ENCODE results near the gene TESPA1.
"Not testable (repeated sequence)": the region's sequence is repeated elsewhere in the genome, so short reads cannot be mapped to it uniquely, and the experiment has no call there.

The TESPA1 gene

DNA sequence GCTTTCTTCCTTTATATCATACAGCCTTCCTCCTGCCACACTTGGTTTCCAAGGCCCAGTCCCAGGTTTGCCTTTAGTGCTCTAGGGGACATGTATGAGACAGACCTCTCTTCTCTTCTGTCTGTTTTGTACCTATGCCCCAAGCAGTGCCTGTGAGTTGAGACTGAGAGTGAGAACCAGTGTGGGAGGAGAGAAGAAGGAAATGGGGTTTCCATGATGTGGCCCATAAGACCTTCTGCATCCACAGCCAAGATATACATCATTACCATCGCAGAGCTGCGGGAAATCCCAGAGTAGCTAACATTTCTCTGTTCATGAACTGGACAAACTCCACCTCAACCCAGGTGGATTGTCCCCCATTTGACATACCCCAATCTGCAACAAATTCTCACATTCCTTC is 2.8 kb downstream of the TESPA1 start:
- no peak for DNase-seq

DNA sequence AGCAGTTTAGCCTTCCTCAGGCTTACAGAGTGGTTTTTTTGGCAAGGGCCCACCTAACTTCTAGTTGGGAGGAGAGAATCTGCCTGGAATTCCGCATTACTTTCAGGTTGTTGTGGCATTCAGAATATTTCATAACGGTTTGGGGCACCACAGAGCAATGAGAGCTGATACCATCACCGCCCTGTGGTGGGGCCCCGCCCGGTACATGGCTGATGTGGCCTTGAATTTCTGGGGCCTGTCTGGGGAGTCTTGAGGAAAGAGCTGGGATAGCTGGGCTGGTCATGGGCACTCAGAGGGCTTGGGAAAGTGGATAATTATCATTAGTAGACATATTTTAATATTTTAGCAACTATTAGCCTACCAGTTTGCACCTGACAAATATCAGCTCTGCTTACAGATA is 4.2 kb downstream of the TESPA1 start:
- no peak for DNase-seq

DNA sequence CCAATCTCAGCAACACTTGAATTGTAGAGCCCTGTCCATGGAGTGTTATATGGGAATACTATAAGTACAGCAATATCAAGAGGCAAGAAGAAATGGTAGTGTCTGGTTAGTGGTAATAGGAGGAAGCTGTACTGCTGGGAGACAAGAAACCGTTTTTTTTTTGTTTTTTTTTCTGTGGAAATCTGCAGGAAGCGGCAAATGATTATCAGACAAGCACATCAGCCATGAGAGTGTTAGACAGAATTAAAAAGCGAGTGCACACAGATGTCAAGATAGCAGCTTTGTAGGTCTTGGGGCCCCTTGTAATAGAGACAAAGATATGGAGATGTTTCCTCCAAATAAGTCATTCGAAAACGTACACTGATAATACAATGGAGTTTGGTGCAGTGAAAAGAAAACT is 6.7 kb downstream of the TESPA1 start:
- DNase-seq = no peak

DNA sequence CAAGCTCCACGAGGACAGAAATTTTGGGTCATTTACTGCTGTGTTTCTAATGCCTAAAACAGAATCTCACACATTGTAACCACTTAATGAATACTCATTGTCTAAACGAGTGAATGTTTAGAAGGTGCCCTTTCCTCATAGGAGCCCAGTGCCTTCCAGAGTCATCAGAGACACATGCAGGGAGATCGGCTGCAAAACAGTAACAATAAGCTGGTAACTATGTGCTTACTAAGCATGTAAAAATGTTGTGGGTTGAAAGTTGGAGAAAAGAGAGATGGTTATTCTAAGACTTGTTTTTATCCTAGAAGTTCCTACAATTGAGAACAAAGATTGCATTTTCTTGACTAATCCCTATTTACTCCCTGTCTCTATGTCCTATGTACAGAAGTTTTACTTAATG is 7.4 kb downstream of the TESPA1 start:
- DNase-seq = no peak

DNA sequence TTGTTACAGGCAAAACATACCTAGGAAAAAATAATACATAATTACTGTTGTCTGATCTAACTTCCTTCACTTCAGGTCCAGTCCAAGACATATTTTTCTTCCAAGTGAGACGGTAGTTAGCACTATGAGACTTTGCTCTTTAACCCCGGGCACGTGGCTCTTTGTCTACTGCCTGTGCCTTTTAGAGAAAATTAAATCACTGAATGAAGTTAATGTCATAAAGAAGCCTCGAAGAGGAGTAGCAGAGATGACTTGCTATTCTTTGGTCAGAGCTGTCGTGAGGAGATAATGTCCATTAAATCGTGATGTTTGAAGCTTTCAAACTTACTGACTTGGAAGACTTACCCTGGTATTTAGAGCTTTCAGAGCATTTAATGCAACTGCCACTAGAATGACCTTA is 8.7 kb downstream of the TESPA1 start:
- DNase-seq = no peak

DNA sequence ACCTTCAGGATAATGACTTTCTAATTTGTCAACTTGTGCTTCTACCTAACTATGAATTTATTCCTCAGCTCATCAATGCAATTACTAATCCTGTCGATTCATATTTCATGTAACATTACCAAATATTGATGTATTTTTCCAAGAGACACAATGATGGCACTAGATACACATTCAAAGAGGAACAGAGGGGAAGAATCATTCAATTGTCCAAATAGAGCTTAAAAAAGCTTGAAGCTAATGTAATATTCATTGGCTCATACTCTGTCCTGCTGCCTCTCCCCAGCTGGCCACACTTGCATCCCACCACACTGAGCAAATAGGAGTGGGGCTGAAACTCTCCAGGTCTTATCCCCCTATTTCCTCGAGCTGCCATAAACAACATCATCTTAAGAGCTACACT is 9.3 kb downstream of the TESPA1 start:
- DNase-seq = no peak

DNA sequence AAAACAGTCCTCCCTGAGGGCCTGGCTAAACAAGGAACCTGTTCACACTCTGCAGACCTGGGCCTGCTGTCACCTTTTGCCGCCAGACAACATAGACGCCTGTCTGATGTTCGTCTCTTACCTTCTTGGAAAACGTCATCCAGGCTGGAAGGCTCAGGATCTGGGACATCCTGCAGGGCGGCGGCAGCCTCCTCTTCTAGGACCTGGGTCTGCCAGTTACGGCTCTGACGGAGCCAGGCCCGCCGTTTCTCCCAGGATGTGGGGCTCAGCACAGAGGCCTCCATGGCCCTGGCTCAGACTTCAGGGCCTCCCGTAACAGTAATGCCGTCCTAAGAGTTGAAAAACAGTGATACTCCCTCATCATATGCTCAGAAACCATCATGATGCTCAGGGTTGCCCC is 10.3 kb downstream of the TESPA1 start:
- DNase-seq = no peak

DNA sequence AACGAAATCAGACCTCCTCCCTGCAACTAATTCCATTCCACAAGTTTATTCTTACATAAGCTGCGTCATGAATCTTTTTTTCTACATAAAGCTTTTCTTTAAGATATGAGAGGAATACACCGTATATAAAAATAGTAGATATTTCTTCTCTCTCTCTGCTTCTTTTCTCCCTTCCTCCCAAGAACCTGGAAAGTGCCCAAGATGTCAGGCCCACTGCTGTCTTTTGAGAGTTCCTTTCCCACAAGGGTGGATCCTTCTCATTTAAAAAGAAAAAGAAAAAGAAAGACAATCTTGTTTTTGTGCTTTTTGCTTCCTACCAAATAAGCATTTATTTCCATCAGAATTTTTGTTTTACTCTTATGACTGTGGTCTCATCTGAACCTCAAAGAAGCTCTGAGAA is 11.0 kb downstream of the TESPA1 start:
- no peak for DNase-seq

DNA sequence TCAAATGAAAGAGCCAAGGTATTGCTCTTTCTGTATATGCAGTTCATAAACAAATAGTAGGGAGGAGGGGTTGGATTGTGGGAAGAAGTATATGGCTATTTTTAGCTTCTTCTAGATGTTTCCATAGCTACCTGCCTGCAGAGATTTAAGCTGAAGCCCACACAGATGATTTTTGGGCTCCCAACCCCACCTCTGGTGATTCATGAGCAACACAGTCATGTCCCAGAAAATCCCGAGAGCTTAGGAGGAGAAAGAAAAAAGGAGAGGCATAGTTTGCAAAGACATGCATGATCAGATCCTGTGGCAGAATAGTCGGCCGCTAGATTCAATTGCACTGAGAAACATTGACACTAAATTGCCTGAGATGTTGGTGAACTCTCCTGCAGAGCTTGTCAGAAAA is 13.8 kb downstream of the TESPA1 start:
- no peak for DNase-seq

DNA sequence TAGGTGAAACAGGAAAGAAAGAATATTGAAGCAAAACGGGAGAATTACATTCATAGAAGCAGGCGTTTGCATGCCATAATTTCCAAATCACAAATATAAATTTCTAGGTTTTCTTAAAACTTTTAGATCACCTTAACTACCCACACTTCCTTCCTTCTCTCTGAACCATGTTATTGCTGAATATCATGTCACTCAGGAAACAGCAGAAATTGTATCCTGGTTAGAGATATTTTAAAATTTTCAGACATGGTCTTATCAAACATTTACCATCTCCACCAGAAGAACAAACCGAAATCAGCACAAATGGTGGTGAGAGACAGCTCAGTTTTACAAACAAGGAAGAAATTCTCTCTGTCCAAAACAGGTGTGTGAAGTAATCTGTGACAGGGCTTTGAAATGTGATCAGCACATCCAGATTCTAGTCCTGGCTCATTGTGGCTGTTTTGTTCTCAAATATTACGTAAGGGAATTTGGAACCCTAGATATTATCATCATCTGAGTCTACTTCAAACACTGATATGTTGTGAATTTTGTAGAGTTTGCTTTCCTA is 16.3 kb downstream of the TESPA1 start:
- no peak for DNase-seq

DNA sequence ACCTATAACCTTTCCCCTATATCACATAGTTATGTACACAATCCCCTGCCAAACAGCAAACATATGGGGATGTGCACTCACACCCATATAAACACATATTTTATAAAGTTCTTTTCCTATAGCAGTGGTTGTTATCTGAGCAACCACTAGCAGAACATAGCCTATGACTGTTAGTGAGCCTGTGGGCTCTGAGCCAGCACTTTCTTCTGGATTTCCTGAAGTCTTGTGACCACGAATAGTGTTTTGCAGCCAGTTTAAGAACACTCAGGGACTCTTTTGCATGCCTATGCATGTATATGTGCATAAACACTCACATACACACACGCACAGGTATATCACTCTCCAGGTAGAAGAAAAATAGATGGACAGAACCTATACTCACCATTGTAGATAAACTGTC is 17.1 kb downstream of the TESPA1 start:
- DNase-seq = no peak

DNA sequence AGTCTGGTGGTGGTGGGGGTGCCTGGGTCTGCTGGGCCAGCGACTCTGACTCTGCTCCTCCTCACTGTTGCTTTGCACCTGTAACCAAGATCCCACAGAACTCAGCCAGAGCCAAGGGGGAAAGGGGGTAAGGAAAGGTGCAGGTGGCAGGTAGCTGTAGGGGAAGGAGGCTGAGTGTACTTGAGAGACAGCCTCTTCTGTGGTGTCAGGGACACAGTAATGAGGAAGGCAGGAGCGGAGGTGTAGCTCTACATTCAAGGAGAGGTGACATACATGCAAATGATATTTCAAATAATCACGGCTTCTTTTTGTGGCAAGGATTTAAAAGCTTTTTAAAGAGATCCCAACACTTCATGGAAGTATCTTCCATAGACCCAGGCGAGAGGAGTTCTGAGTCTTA is 23.4 kb downstream of the TESPA1 start:
- no peak for DNase-seq

DNA sequence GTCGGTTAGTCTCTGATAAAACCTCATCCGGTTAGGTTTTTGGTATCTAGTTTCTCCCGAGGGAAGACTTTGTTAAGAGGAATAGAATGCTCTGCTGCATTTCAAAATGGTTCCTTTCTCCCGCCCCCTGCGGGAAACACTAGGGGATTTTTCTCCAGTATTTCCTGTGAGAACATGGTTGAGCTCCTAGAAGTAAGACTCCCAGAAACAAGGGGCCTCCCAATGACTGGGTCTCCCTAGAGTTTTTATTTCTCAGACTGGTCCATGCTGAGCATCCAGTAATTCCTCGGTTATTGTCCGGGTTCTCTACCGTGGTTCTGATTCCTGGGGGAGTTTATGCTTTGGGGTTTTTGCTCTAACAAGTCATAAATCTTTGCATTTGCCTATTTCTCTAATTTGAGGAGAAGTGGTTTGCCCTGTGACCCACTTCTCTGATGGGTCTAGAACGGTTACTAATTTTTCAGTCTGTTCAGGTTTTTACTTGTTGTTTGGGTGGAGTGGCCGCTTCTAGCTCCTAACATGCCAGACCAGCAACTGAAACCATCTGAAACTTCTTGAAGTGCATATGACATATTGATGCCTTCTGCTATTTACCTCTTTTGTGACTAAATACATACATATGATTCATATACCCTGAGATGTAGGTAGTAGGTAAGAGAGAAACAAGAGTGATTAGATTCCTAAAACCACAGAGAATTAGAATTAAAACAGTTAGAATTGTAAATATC is 25.1 kb downstream of the TESPA1 start:
- no peak for DNase-seq

DNA sequence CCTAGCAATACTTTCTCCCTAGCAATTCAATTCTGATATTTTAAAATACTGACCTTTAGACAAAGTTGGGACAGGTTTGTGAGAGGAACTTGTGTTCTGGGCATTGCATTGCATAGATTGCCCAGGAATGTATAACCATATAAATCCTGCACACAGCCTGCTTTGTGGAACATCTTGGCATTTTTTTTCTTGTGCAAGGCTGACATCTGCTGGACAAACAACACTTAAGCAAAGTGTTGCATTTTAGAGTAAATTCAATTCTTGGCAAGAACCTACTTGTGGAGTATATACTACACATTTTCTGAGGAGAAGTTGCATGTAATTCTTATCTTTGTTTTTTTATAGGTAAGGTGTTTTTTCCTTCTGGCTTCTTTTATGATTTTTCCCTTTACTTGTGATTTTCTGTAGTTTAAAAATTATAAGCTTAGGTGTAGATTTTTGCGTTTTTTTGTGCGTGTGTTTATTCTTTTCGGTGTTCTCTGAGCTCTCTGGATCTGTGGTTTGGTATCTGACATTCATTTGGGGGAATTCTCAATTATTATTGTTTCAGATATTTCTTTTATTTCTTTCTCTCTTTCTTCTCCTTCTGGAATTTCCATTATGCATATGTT is 26.4 kb downstream of the TESPA1 start:
- DNase-seq = peak; percentile 43

DNA sequence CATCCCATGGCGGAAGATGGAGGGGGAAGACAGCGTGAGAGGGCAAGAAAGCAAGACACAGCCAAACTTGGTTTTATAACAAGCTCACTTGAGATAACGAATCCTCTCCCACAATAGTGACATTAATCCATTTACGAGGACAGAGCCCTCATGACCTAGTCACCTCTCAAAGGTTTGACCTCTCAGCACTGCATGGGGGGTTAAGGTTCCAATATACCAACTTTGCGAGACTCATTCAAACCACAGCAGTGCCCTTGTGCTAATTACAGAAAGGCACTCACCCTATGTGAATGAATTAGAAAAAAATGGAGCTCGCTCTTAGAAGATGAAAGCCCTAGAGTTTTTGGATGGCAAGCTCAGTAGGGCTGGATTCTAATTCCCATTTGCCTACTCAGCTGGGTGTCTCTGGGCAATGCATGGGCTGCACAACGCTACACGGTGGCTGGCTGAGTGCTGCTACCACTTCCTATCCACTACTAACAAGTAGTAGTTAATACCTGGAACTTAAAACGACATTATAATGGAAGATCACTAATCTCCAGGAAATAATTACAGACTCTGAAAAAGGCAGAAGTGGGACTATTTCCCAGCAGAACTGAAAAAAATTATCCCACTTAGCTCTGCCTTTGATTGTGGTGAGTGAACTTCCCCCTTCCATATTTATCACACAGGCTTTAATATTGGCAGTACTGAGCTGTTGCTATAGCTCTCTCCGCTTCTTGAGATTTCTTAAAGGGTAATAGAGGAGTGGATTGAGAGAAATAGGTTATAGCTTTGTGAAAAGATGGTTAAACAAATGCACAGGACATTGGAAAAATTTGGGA is 27.5 kb downstream of the TESPA1 start:
- no peak for DNase-seq

DNA sequence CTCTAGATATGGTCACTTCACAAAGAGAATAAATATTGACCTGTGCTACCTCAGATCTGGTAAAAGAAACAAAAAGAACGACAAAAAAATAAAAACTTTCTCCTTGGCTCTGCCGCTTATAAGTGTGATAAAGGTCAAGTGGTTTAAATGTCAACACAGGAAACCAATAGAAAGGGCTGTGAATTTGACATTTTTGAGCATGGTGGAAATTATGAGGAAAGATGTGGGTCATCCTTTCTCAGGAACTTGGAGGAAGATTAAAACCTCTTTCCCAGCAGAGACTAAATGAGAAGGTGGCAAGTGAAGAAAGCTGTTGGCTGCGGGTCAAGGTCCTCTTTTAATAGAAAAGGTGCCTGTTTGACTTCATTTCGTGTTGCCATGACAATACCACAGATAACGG is 28.2 kb downstream of the TESPA1 start:
- no peak for DNase-seq

DNA sequence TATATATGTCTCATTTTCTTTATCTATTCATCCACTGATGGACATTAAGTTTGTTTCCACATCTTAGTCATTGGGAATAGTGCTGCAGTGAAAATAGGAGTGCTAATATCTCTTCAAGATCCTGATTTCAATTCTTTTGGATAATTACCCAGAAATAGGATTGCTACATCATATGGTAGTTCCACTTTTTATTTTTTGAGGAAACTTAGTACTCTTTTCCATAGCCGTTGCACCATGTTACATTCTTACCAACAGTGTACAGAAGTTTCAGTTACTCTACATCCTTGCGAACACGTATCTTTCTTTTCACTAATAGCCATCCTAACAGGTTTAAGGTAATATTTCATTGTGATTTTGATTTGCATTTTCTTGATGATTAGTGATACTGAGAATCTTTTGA is 29.8 kb downstream of the TESPA1 start:
- no peak for DNase-seq

DNA sequence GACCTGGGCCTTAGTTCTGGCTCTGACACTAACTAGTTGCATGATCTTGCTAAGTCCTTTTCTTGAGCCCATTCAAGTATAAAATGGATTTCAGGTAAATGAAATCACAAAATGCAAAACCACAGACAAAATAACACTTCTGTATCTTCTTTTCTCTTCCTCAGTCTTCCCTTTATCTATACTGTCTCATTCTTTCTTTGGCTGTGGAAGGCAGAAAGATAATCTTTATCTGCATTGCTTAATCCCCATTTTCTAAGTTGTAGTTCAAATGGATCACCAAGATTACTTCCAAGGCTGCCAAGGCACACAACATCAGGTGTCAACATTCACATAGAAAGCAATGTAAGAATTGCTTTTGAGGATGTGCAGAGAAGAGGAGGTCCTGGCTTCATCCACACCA is 30.3 kb downstream of the TESPA1 start:
- DNase-seq = no peak

DNA sequence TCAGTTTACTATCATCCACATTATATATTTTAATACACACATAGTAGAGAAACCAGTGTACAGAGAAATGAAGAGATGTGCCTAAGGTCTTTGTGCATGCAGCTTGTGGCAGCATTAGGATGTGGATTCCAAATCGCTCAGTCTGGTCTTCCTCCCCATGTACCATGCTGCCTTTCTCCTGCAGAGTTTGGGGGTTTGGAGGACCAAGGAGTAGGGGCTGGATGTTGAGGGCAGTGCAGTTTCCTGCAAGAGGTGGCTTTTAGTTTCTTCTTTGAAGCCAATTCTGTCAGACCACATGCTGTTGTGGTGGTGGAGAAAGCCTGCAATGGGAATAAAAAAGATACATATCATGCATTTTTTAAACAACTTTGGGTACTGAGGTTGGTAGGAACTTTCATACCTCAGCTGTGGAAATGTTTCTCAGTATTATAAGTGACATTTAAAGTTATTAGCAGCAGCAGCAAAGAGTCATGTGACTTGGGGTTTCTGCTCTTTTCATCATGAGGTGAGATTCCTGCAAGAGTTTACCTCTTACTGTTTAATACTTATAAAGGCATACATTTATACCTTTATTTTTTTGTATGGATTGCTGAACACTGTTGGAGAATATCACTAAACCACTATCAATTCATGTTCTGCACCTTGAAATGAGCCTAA is 34.4 kb downstream of the TESPA1 start:
- no peak for DNase-seq

DNA sequence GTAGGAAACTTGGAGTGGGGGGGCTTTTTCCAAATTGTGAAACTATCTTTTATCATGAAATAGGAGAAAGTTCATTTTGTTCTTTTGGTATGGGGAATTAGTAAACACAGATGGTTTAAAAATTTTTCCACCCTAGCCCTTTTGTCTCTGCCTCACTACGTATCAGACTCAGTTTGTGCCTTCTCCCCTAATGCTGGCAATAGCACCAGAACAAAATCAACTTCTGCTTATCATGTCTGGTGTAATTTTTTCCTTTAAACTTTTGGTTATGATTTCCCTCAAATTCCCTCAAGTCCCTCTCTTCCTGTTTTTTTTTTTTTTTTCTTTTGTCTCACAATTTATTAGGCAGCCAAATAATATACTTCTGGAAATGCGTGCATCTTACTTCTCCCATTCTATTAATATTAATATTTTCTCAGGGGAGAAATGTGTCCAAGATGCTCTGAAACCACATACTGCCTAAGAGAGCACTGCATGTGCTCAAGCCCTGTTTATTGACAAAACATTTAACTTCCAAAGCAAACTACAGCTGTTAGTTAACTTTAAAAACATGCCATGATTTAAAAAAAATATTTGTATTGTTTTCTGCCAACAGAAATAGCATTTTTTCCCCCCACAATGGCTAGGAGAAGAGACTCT is 35.4 kb downstream of the TESPA1 start:
- DNase-seq = no peak

DNA sequence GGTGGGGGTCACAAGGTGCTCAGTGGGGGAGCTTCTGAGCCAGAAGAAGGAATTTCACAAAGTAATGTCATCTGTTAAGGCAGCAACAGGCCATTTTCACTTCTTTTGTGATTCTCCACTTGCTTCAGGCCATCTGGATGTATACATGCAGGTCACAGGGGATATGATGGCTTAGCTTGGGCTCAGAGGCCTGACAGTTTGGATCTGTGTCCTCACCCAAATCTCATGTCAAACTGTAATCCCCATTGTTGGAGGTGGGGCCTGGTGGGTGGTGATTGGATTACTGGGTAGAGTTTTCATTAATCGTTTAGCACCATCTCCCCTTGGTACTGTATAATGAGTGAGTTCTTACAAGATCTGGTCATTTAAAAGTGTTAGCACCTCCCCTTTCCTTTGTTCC is 36.4 kb downstream of the TESPA1 start:
- DNase-seq = no peak

DNA sequence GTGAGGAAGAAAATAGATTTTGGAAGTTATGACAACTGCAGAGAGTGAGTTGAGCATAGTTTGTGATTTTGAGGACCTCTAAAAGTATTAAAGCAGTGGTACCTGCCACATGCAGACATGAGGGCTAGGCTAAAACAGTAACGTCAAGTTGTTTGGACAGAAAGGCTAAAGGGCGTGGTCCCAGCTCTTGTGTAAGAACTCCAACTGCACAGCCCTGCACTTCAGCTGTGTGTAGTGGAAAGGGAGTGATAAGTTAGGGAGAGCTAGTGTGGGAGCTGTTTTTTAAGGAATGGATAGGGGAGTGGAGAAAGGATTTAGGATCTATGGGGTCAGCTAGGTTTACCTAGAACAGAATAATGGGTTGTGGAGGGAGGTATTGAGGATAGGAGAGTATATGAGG is 39.5 kb downstream of the TESPA1 start:
- no peak for DNase-seq

DNA sequence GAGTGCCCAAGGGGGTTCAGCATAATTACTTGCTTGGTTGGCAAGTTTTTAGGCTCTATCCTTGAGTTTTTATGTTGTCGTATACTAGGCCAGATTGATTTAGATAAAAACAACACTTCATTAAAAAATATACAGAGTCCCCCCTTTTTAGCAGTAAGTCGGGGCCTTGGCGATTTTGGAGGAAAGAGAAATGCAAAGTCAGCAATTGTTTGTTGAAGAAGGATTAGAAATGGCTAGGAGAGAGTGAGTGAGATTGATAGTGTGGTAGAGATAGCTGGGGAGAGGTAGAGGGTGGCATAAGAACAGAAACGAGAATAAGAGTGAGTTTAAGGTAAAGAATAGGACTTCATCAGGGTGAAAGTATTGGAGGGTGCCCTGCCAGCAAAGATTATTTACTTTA is 41.3 kb downstream of the TESPA1 start:
- DNase-seq = not testable (repeated sequence)
